ENCODE results near the gene TEKTIP1. TPM values are rescaled to one million over a fixed set of nuclear protein-coding genes. Genes with fewer than 3 reads are reported as not detected.

Gene TEKTIP1
- total RNA-seq = 0.84 TPM

DNA sequence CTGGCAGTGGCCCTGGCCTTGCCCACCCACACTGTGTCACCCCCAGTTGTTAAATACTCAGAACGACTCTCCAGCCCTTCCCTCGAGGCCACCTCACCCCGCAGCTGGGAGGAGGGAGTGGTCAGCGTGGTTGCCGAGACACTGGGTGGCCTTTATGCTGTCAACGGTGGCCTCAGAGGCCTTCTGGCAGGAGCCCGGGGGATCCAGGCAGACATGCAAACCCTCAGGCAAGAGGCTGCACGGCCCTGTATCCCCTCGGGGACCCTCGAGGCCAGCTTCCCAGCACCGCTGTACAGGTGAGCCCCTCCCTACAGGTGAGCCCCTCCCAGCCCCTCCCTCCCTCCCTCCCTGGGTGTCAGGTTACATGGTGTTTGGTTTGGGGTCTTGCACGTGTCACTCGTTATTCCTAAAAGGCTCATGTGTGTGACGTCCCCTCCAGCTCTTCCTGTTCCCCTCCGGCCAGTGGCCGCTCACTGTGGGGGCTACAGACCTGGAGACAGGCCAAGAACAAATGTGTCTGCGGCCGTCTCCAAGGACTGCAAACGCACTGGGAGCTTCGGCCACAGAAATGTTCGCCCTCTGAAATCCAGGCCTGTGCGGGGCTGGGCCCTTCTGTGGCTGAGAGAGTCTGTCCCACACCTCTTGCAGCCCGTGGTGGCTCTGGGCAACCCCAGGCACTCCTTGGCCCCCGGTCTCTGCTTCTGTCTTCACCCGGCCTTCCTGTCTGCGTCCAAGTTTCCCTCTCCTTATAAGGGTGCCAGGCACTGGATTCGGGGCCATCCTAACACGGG lies at the start of gene TEKTIP1:
Gene TEKTIP1, plus strand, starts transcription at position 210 of the 791 bp plus-strand sequence. Its CDS starts 4 bp downstream, at position 214.
- Histone ChIP-seq H3K4me3 (ENCODE audit: low read length) (no peak within 1 kb of the TSS), H3K9me3 (ENCODE audit: low read depth, low read length) (no peaks in the 10 kb centered on the region), H3K4me1 (ENCODE audit: insufficient read depth, low read length) (no peaks in the 10 kb centered on the region), H3K27me3 (ENCODE audit: insufficient read depth, low read length) (no peaks in the 10 kb centered on the region)

DNA sequence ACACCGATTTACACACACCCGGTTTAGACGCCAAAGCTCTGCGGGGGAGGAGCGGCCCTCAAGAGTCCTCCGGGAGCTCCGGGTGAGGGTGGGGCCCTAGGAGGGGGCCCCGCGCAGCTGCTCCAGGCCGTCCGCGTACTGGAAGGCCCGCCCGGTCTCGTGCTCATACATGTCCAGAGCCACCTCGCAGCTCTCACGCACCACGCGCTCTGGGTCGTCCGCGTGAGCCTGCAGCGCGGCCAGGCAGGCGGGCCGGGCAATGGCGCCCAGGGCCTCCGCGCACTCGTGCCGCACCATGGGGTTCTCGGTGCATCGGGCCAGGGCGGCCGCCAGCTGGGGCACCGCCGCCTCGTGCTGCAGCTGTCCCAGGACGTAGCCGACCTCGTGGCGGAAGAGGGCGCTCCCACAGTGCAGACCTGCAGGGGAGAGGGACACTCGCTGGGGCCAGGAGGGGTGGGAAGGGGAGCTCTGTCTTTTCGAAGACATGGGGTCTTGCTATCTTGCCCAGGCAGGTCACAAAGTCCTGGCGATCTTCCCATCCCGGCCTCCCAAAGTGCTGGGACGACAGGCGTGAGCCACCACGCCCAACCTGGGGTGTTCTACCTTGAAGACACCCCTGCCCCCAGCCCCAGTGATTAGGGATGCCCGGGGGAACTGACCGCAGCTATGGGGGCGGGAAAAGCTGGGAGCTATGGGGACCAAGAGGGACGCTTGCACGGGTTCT lies 47.4 kb upstream of the TEKTIP1 start:
- no peak overlapping the region for H3K4me3 ChIP-seq (ENCODE audit: low read length)
- H3K27me3 ChIP-seq (ENCODE audit: insufficient read depth, low read length) = no peaks in the 10 kb centered on the region
- H3K4me1 ChIP-seq (ENCODE audit: insufficient read depth, low read length) = no peaks in the 10 kb centered on the region
- no peaks in the 10 kb centered on the region for H3K9me3 ChIP-seq (ENCODE audit: low read depth, low read length)

DNA sequence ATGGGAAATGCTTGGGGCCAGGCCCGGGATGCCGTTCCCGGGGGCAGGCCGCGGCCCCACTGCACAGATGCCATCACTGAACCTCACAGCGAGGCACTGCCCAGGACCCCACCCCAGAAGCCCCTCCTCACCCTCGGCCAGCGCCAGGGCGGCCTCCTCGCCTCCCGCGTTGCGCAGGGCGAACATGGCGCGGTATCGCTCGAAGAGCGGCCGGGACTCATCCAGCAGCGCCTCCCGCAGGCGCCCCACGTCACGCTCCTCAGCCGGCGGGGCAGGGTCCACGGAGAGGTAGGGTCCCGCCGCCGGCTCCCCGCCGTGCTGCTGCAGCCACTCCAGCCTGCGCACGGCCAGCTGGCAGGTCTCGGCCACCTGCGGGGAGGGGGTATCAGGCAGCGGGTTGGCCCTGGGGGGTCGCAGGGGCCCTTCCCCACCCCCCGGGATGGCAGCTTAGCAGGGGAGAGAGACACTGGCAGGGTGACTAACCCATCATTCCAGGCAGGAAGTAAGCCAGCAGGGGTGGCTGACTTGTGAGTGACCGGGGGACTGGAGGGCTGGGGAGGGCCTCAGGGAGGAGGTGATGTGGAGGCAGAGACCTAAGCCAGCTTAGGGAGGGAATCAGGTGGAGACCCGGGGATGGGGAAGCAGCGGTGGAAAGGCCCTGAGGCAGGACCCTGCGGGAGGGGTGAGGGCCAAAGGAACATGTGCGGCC lies 46.7 kb upstream of the TEKTIP1 start:
- Histone ChIP-seq H3K9me3 (ENCODE audit: low read depth, low read length) (no peaks in the 10 kb centered on the region), H3K4me1 (ENCODE audit: insufficient read depth, low read length) (no peaks in the 10 kb centered on the region), H3K27me3 (ENCODE audit: insufficient read depth, low read length) (no peaks in the 10 kb centered on the region), H3K4me3 (ENCODE audit: low read length) (no peak overlapping the region)

DNA sequence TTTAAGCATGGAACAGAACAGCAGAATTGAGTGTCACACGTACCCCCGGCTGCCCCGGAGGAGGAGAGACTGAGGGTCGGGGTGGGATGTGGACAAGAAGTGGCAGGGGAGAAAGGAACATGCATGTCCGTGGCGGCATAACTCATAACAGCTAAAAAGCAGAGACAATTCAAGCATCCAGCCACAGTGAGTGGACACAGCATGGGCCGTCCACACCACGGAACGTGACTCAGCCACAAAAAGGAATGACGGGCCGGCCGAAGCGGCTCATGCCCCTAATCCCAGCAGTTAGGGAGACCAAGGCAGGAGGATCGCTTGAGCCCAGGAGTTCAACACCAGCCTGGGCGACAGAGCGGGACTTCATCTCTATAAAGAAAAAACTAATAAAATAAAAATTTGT lies 46.1 kb upstream of the TEKTIP1 start:
- Histone ChIP-seq H3K4me3 (ENCODE audit: low read length) (no peak overlapping the region), H3K9me3 (ENCODE audit: low read depth, low read length) (no peaks in the 10 kb centered on the region), H3K4me1 (ENCODE audit: insufficient read depth, low read length) (no peaks in the 10 kb centered on the region), H3K27me3 (ENCODE audit: insufficient read depth, low read length) (no peaks in the 10 kb centered on the region)

DNA sequence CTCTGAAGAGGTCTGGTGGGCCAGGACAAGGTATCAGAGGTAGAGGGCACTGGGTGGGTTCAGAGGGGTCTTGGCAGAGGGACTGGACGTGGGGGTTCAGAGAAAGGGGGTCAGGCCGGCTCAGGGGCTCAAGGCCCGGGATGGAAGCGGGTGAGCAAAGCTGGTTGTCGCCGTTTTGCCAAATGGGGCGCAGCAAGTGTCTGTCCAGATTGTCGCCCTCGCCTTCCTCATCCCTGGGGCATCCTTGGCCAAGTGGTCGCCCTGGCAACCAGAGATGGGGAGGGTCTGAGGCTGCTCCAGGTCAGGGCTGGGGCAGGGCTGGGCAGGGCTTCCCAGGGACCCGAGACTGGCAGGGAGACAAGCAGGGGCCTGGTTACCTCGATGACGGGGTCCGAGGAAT lies 45.3 kb upstream of the TEKTIP1 start:
- Histone ChIP-seq H3K4me1 (ENCODE audit: insufficient read depth, low read length) (no peaks in the 10 kb centered on the region), H3K27me3 (ENCODE audit: insufficient read depth, low read length) (no peaks in the 10 kb centered on the region), H3K4me3 (ENCODE audit: low read length) (no peak overlapping the region), H3K9me3 (ENCODE audit: low read depth, low read length) (no peaks in the 10 kb centered on the region)

DNA sequence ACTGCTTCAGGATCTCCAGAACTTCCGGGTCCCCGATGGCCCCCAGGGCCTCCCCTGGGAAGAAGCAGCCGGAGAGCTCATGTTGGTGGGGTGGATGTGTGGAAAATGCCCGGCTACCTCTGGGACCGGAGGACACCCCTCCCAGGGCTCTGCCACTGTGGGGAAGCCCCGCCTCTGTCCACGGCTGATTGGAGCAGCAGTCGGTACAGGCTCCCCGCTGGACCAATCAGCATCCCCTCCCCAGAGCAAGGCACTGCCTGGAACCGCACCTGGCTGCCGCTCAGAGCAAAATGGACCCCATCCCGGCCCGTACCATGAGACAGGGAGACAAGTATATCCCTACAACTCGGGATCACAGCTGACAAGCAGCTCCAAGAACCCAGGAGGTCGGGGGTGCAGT lies 44.9 kb upstream of the TEKTIP1 start:
- no peak overlapping the region for H3K4me3 ChIP-seq (ENCODE audit: low read length)

DNA sequence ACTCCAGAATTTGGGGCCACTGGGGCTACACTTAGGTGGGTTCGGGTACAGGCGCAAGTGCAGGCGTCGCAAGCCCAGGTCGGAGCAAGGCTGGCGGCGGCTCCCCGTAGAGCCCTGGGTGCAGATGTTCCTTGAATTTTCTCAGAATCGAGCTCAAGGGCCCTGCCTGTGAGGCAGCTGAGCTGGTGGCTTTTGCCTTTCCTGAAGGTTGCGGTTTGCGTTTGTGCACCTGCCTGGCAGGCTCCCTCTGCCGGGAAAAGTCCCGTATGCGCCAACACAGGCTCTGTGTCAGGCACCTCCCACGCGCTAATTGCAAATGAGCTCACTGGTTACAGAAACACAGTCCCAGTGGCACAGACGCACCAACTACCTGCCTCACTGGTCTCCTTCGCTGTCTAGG lies 44.4 kb upstream of the TEKTIP1 start:
- Histone ChIP-seq H3K27me3 (ENCODE audit: insufficient read depth, low read length) (no peaks in the 10 kb centered on the region), H3K4me3 (ENCODE audit: low read length) (no peak overlapping the region), H3K9me3 (ENCODE audit: low read depth, low read length) (no peaks in the 10 kb centered on the region), H3K4me1 (ENCODE audit: insufficient read depth, low read length) (peaks cover 7% of the 10 kb centered on the region)

More for the DNA sequence above, 44.9 kb upstream of the TEKTIP1 start:
- peaks cover 1% of the 10 kb centered on the region for H3K4me1 ChIP-seq (ENCODE audit: insufficient read depth, low read length)
- H3K9me3 ChIP-seq (ENCODE audit: low read depth, low read length) = no peaks in the 10 kb centered on the region
- H3K27me3 ChIP-seq (ENCODE audit: insufficient read depth, low read length) = no peaks in the 10 kb centered on the region

DNA sequence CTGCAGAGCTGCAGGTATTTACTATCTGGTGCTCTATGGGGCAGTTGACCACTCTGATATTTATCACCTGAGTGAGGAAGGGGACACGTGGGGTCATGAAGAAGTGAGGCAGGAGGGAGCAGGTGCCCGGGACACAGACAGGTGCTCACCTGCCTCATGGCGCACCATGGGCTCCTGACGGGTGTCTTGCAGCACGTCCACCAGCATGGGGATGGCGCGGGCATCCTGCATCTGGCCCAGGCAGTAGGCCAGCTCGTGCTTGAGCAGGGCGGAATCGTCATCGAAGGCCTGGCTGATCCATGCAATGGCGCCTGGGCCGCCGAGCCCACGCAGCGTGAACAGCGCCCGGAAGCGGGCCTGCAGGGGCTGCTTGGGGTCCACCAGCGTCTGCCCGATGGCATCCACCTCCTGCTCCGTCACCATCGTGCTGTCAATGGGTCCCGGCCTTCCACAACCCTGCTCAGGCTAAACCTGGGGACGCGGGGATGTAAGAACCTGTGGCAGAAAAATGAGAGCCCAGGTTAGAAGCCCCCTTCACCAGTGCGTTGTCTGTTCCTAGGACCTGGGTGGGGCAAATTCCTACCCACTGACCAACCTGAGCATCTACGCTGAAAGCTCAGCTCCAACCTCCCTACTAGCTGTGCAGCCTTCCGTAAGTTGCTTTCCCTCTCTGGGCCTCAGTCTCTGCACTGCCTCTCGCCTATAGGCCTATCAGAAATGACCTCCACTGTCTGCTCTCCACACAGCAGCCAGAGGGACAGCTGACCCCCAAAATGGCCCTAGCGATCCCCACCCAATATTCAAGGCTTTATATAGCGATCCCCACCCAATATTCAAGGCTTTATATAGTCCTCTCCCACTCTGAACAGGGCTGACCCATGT lies 42.3 kb upstream of the TEKTIP1 start:
- H3K4me1 ChIP-seq (ENCODE audit: insufficient read depth, low read length) = peaks cover 18% of the 10 kb centered on the region
- no peaks in the 10 kb centered on the region for H3K9me3 ChIP-seq (ENCODE audit: low read depth, low read length)
- no peaks in the 10 kb centered on the region for H3K27me3 ChIP-seq (ENCODE audit: insufficient read depth, low read length)
- no peak overlapping the region for H3K4me3 ChIP-seq (ENCODE audit: low read length)

DNA sequence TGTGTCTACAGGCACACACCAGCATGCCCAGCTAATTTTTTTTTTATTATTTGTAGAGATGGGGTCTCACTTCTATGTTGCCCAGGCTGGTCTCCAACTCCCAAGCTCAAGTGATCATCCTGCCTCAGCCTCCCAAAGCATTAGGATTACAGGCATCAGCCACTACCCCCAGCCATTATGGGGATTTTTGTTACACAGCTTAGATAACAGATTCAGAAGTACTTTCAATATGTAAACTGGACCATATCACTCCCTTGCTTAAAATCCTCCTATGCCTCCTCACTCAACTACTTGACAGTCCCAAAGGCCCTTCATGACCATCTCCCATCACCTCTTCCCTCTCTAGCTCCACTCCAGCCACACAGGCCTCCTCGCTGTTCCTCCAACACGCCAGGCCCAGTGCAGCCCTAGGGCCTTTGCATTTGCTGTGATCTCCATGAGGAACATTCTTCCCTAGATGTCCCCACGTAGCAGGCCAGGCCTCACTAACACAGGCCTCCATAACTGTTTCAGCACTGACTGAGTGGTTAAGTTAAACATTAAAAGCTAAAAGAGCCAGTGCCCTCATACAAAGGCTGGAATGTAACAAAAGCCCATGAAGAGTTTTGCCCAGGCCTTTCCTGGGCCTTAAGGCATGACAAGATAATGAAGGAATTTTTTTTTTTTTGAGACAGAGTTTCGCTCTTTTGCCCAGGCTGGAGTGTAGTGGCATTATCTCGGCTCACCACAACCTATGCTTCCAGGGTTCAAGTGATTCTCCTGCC lies 41.0 kb upstream of the TEKTIP1 start:
- Histone ChIP-seq H3K9me3 (ENCODE audit: low read depth, low read length) (no peaks in the 10 kb centered on the region), H3K4me1 (ENCODE audit: insufficient read depth, low read length) (peaks cover 18% of the 10 kb centered on the region), H3K27me3 (ENCODE audit: insufficient read depth, low read length) (no peaks in the 10 kb centered on the region), H3K4me3 (ENCODE audit: low read length) (no peak overlapping the region)

DNA sequence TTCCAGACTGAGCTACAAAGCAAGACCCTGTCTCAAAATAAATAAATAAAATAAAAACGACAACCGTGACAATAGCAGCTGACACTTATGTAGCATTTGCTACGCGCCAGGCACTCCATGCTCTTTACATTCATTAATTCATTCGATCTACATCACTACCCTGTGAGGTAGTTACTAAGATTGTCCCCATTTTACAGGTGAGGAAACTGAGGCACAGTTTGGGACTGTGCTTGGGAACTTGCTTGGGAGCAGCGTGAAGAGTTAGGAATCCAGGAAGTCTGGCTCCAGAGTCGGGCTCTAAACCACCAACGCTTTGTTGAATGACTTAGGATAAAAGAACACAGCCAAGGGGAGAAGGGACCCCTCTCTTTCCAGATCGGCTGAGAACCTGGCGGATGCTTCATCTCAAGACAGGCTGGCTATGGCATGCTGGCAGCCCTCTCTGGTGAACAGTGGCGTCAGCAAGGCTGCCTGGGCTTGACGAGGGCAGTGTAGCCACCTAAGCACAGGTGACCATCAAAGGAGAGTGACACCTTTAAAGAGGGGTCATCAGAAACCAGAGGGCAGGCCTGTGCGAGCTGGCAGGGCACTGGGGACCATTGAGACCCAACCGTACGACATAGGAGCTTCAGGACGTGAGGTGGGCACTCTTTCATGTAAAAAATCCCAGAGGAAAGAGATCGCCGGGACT lies 39.1 kb upstream of the TEKTIP1 start:
- H3K4me1 ChIP-seq (ENCODE audit: insufficient read depth, low read length) = peaks cover 20% of the 10 kb centered on the region
- H3K27me3 ChIP-seq (ENCODE audit: insufficient read depth, low read length) = no peaks in the 10 kb centered on the region
- no peaks in the 10 kb centered on the region for H3K9me3 ChIP-seq (ENCODE audit: low read depth, low read length)
- H3K4me3 ChIP-seq (ENCODE audit: low read length) = peak overlapping the region; percentile 86

DNA sequence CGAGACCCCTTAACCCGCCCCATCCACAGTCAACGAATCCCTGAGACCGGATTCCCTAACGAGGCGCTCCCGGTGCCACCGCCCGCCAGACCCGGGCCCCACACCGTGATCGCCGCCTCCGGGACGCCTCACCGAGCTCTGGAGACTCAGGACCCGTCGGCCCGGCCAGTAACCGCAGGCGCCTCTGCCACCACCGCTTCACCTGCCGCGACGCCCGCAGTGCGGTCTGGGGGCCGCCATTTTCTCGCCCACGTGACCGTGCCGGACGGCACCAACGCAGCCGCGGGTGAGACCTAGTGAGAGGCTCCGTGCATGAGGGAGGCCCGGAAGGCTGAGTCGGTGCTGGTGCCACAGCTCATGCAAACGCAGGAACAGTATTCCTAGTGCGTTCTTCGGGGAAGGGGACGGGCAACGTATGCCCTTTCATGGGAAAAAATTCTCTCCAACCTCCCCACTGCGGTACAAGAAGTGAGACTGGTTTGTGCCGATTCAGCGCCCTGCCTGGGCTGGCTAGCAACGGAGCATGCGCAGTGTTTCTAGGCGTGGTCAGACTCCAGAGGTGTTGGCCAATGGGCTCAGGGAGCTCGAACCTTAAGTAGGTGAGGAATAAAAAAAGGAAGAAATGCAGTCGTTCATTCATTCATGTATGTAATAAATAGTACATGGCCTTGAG lies 38.4 kb upstream of the TEKTIP1 start, which contains the start of gene DOHH:
Gene DOHH, minus strand, starts transcription at position 246 of the 673 bp plus-strand sequence. CDS start 3,860 bp downstream, outside the sequence.
- no peaks in the 10 kb centered on the region for H3K27me3 ChIP-seq (ENCODE audit: insufficient read depth, low read length)
- H3K4me3 ChIP-seq (ENCODE audit: low read length) = peak within 1 kb of the TSS; percentile 86
- H3K9me3 ChIP-seq (ENCODE audit: low read depth, low read length) = no peaks in the 10 kb centered on the region
- peaks cover 27% of the 10 kb centered on the region for H3K4me1 ChIP-seq (ENCODE audit: insufficient read depth, low read length)

DNA sequence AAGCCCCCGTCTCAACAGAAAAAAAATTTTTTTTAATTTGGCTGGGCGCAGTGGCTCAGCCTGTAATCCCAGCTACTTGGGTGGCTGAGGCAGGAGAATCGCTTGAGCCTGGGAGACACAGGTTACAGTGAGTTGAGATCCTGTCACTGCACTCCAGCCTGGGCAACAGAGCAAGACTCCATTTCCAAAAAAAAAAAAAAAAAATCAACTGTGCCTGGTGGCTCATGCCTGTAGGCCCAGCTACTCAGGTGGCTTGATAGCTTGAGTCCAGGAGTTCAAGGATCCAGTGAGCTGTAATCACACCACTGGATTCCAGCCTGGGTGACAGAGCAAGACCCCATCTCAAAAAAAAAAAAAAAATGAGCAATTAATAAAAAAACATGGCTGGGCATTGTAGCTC lies 37.2 kb upstream of the TEKTIP1 start:
- H3K9me3 ChIP-seq (ENCODE audit: low read depth, low read length) = no peaks in the 10 kb centered on the region
- no peak overlapping the region for H3K4me3 ChIP-seq (ENCODE audit: low read length)
- H3K4me1 ChIP-seq (ENCODE audit: insufficient read depth, low read length) = peaks cover 29% of the 10 kb centered on the region
- no peaks in the 10 kb centered on the region for H3K27me3 ChIP-seq (ENCODE audit: insufficient read depth, low read length)

DNA sequence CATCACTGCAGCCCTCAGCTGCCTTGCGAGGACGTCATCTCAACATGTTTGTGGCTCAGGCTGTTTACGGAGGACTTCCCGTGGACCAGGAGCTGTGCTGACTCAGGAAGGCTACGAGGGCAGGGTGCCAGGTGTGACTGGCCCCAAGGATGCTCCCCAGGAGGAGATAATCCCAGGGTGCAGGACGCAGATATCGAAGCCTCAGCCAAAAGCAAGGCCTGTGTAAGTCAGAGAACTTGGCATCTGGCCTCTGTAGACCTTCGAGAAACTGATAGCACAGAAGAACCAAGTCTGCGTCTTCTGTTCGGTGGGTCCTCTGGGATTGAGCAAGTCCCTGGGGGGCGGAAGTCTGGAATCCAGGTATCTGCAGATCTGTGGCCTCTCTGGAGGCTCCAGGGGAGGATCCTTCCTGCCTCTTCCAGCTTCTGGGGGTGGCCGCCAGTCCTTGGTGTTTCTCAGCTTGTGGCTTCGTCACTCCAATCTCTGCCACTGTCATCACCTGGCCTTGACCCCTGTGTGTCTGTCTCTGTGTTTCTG lies 35.9 kb upstream of the TEKTIP1 start:
- Histone ChIP-seq H3K27me3 (ENCODE audit: insufficient read depth, low read length) (no peaks in the 10 kb centered on the region), H3K4me3 (ENCODE audit: low read length) (no peak overlapping the region), H3K9me3 (ENCODE audit: low read depth, low read length) (no peaks in the 10 kb centered on the region), H3K4me1 (ENCODE audit: insufficient read depth, low read length) (peaks cover 37% of the 10 kb centered on the region)
